Pulmonary artery endothelial cell (primary cell): ENCODE data around the gene APOBEC3A. TPM values are rescaled to one million over a fixed set of nuclear protein-coding genes. Genes with fewer than 3 reads are reported as not detected.

ENCODE experiments used
- DNase-seq: peaks from one replicate; pipeline ENCODE4 v3.0.0-alpha.2; 2011; ENCODE audit warnings: low read depth, low spot score
- total RNA-seq: library from RNA; depleted of rRNA; stranded (reverse); fragments of >200 nt; gene quantifications from 2 replicates; pipeline ENCODE4 v1.2.3, GENCODE V29; 2014

Gene APOBEC3A
- total RNA-seq, result not detected in 2 replicates

GRCh38 chr22:38957046-38957770 is at the start of gene APOBEC3A:
APOBEC3A (plus strand) TSS chr22:38957609; CDS start chr22:38957692, 83 bp downstream.
- no peak for DNase-seq

DNA sequence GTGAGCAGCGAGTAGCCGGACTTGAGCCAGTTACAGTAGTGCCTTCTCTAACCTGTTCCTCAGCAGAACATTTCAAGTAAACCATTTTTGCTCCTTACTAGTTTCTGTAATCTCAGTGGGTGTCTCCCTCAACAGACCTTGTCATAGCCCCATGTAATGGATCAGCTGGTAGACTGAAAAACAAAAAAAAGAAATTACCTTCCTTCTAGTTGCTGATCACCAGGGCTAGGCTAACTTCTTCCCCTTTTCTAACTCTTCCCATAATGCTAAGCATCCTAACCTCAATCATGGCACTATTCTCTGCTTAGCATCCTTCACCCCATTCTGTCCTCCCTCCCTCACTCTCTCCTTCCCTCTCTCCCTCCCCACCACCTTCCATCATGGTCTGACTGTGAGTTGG is 49.6 kb upstream of the APOBEC3A start:
- no peak for DNase-seq

GRCh38 chr22:38911434-38911833 is 46.0 kb upstream of the APOBEC3A start:
- DNase-seq, result no peak

- no peak for DNase-seq
Measured at GRCh38 chr22:38919631-38920190, 37.7 kb upstream of the APOBEC3A start.

GRCh38 chr22:38921120-38921519 is 36.3 kb upstream of the APOBEC3A start:
- no peak for DNase-seq

- DNase-seq, result no peak
Measured at GRCh38 chr22:38921806-38922205, 35.6 kb upstream of the APOBEC3A start.

- DNase-seq, result peak; percentile 32
Measured at GRCh38 chr22:38923463-38924346, 33.7 kb upstream of the APOBEC3A start.

DNA sequence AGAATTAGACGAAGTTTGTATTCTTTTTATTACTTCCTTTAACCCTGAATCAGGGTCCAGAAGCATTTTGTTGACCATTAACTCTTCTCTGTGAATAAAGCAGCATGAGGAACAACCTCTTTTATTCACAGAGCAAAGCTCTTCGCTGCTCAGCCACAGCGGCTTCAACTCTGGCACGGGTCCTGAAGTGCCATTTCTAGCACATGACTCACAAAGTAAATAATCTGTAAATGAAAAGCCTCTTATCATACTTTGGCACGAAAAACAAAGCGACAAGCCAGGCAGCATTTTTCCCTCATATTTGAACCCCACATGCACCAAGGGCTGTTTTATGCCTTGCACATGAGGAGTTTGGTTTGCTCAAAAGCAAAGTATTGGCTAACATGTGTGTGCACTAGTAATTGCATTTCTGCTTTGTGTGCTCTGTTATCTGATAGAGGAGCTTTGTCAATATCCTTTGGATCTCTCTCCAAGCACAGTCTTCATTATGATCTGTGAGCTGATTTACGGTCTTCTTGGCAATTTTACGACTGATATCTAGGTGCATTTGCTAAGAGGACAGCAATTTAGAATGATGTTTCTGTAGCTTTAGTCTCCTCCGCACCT is 33.0 kb upstream of the APOBEC3A start:
- DNase-seq, result peak; percentile 56

DNA sequence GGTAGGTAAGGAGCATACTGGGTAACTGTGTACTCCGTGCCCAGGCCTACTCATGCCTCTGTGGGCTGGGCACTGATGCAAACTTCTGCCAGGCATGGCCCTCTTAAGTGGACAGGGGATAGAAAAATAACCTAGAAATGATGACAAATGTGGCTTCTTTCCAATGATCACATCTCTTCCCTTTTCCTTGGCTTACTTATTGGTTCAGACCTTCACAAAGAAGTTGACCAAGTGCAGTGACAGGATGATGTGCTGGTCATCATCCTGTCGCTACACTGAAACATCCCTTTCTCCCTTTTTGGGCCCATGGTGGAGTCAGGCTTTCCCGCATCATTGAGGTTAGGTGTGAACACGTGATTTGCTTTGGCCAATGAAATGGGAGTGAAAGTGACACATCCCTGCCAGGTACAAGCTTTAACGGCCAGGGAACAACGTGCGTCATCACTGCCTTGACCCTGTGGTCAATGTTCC is 31.8 kb upstream of the APOBEC3A start:
- no peak for DNase-seq

DNA sequence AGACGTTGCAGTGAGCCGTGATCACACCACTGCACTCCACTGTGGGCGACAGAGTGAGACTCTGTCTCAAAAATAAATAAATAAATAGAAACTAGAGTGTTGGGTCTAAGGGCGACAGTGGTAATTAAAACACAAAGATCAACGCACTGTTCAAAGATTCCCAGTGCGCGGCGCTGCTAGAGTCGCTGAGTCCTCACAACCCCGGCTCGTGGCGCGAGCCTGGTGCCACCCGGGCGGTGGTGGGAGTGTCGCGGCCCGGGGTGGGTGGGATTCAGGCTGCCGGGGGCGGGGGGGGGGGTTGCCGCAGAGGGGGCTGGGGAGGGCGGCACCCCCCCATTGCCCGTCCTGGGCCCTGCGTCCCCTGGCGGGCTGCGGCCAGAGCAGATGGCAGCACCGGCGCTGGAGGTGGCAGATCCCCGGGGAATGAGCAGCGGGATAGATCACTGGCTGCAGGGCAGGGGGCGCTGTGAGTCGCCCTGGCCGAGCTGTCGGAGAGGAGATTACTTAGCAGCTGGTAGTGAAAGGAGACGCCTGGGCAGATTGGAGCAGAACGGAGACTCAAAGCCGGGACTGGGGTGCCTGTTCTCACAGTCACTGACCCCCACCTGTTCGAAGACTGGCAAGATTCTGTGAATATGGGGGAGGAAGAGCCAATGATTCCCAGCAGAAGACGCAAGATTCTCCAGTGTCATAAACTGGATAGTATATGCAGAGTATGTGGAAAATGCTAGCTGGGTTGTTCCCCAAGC is 30.2 kb upstream of the APOBEC3A start:
- DNase-seq, result peak; percentile 17

GRCh38 chr22:38930512-38930911 is 26.9 kb upstream of the APOBEC3A start:
- DNase-seq, result no peak

GRCh38 chr22:38935023-38935422 is 22.4 kb upstream of the APOBEC3A start:
- DNase-seq, result no peak

GRCh38 chr22:38935616-38936015 is 21.8 kb upstream of the APOBEC3A start:
- no peak for DNase-seq

DNA sequence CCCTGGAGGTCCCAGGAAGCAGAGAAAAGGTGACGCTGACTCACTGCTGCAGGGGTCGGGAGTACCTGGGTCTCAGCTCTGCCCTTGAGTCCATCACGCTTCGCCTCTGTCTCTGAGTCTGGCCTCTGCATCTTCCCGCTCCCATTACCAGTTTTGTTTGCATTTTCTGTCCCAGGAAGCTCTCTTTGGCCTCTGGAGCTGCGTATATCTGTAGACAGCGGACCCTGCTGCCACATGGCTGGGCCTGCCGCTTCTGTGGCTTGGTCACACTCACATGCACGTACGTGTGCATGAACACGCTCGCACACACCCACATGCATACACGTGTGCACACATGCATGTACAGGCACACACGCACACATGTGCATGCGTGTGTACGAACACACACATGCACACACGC is 20.8 kb upstream of the APOBEC3A start:
- no peak for DNase-seq

DNA sequence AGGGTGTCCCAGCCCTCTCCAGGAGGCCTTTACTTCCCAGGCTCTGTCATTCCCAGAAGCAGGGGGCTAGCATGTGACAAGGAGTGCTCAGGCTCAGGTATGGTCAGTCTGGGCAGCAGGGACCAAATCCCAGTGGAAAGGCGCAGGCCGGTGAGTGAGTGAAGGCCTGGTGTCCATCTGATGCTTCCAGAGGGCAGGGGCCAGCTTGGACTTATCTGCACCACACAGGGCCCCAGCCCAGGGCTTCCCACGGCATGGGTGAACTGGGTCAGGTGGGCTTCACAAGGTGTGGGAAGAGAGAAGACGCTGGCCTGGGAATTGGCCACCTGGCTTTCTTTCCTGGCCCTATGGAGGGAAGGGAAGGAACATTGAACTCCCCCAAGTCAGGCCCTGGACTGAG is 20.4 kb upstream of the APOBEC3A start:
- DNase-seq, result no peak

GRCh38 chr22:38937541-38937940 is 19.9 kb upstream of the APOBEC3A start:
- no peak for DNase-seq

DNA sequence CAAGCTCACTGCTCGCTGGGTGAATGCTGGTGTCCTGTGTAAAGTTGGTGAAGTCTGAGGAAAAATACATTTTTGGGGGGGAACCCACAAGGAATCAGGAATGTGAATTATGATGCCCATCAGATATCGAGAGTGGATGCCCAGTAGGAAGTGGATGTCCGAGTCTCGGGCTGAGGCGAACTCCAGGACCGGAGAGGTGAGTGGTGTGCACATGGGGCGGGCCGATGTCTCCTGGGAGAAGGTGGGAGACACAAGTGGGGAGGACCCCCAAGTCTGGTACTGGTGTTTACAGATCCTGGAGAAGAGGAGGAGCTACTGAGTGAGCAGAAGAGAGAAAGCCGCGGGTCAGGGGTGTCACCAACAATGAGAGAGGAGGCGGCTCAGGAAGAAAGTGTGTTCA is 19.2 kb upstream of the APOBEC3A start:
- DNase-seq, result no peak

GRCh38 chr22:38938925-38939324 is 18.5 kb upstream of the APOBEC3A start:
- DNase-seq, result no peak

DNA sequence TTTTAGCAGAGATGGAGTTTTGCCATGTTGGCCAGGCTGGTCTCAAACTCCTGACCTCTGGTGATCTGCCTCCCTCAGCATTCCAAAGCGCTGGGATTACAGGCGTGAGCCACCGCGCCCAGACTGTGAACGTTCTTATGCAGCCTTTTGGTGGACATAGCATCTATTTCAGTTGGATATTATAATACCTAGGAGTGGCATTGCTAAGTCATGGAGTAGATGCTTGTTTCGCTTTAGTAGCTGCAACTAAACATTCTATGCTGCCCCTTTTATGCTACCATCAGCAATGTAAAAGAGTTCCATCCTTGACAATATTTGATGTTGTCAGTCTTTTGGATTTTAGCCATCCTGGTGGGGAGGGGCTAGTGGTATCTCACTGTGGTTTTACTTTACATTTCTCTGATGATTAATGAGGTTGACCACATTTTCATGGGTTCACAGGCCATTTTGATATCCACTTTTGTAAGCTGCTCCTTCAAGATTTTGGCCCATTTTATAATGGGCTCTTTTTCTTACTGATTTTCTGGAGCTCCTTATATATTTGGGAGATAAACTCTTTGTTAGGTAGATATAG is 16.5 kb upstream of the APOBEC3A start:
- DNase-seq, result no peak

DNA sequence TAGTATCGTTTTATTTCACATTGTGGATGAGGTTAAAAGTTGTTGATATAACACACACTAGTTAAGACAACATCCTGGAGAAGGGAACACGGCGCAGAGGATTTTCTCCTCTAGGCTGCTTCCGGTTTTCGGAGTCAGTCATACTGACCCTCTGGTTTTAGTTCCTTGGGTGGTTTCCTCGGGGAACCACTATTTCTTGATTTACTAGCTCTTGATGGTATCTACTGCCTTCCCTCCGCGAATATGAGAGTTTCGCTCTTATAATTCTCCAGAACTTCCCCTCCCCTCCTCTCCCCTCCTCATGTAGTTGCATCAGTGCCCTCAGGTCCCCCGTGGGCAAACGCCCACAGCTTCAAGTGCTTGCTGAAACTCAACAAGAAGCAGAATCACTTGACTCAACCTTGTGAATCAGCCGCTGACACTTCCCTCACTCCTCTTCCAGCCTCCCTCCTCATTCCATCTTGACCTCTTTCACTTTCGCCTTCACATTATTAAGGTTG is 15.9 kb upstream of the APOBEC3A start:
- DNase-seq, result no peak
